Memory B cell (primary cell): ENCODE measurements around the gene ELAVL3.
A peak's percentile ranks its signal among the peaks of the same experiment; 100 is the strongest.
"Not testable (repeated sequence)": the region's sequence is repeated elsewhere in the genome, so short reads cannot be mapped to it uniquely, and the experiment has no call there.

ENCODE experiments used
- ATAC-seq: fragments of 150-1000 bp; cut with Tn5 transposase; 2 replicates; pipeline ENCODE4 v1.10.0; 2021; ENCODE audit warnings: low read depth, mild to moderate bottlenecking, moderate library complexity
- DNase-seq, 2 donors: peaks; one replicate each; pipeline ENCODE4 v3.0.0; 2022; ENCODE audit warnings: low spot score in 2 of 2
- H3K27ac Mint-ChIP-seq: one replicate; pipeline ENCODE4 v1.8.0; 2022; ENCODE audit warnings: mild to moderate bottlenecking, moderate library complexity, mixed read lengths
- H3K27me3 Mint-ChIP-seq: one replicate; pipeline ENCODE4 v1.8.0; 2022; ENCODE audit warnings: mixed read lengths
- H3K36me3 Mint-ChIP-seq: one replicate; pipeline ENCODE4 v1.8.0; 2022; ENCODE audit warnings: mild to moderate bottlenecking, mixed read lengths
- H3K4me1 Mint-ChIP-seq: one replicate; pipeline ENCODE4 v1.8.0; 2022; ENCODE audit warnings: mixed read lengths
- H3K4me3 Mint-ChIP-seq: one replicate; pipeline ENCODE4 v1.8.0; 2022; ENCODE audit warnings: mild to moderate bottlenecking, moderate library complexity, mixed read lengths
- H3K9me3 Mint-ChIP-seq: one replicate; pipeline ENCODE4 v1.8.0; 2022; ENCODE audit warnings: mixed read lengths

Gene ELAVL3

GRCh38 chr19:11479898-11480714 is 740 bp downstream of the ELAVL3 start:
- Mint-ChIP-seq H3K4me1 (peaks cover 20% of the 10 kb centered on the region), H3K36me3 (peaks cover 6% of the 10 kb centered on the region), H3K27me3 (peaks cover 13% of the 10 kb centered on the region), H3K27ac (no peak overlapping the region), H3K9me3 (peaks cover 1% of the 10 kb centered on the region), H3K4me3 (no peak overlapping the region)
- DNase-seq (no peak), ATAC-seq (no peak)

- Mint-ChIP-seq H3K36me3 (peaks cover 6% of the 10 kb centered on the region), H3K27ac (peak overlapping the region; percentile 81), H3K4me1 (peaks cover 20% of the 10 kb centered on the region), H3K9me3 (peaks cover 1% of the 10 kb centered on the region), H3K4me3 (peak overlapping the region; percentile 42), H3K27me3 (peaks cover 13% of the 10 kb centered on the region)
- DNase-seq: no peak
- ATAC-seq: no peak
These were observed 1.6 kb downstream of the ELAVL3 start for GRCh38 chr19:11479090-11479897.

DNA sequence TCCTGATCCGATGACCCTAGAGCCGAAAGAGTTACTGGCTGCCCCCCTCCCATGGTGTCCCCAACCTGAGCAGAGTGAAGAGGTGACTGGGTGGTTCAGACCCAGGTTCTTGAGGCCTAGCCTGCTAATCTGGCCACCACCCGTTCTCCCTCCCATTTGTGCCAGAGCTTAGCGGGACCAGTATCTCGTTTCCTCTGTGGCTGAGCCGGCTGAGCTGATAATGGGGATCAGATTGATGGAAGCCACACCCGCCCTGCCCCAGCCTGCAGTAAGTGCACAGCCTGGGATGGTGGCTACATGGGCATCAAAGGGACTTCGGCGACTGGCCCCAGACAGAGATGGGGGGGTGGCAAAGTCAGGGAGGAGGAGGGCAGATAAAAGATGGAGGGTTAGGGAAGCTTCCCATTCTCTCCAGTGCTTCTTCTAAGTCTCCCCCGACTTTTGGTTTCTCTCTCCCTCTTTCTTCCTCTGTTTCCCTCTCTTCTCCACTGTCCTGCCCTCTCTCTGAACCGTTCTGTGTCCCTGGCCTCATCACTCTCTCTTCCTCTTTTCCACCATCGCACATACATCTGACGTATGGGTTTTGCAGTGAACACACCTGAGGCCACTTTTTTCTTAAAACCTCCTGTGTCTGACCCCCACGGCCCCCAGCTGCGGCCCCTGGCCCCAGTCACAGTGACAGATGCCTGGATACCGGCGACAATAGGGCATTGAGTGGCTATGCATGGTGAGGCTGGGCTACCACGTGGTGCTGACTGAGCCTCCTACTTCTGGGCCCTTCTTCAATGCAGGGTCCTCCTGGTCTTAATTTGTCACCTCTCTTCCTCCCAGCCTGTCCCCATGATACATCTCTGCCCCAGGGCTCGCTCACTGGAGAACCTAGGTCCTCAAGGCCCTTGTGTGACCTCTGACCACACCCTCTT is 2.4 kb downstream of the ELAVL3 start:
- H3K36me3 Mint-ChIP-seq: peaks cover 2% of the 10 kb centered on the region
- ATAC-seq (peak; percentile 30), DNase-seq (no peak)
- H3K4me3 Mint-ChIP-seq: no peak overlapping the region
- no peak overlapping the region for H3K27ac Mint-ChIP-seq
- H3K4me1 Mint-ChIP-seq: peaks cover 20% of the 10 kb centered on the region
- peaks cover 11% of the 10 kb centered on the region for H3K27me3 Mint-ChIP-seq
- peaks cover 1% of the 10 kb centered on the region for H3K9me3 Mint-ChIP-seq

GRCh38 chr19:11475861-11476260 is 5.0 kb downstream of the ELAVL3 start:
- no peak overlapping the region for H3K4me3 Mint-ChIP-seq
- H3K27ac Mint-ChIP-seq: no peak overlapping the region
- DNase-seq (no peak), ATAC-seq (no peak)
- peaks cover 12% of the 10 kb centered on the region for H3K27me3 Mint-ChIP-seq
- H3K4me1 Mint-ChIP-seq: peaks cover 8% of the 10 kb centered on the region
- H3K36me3 Mint-ChIP-seq: peaks cover 2% of the 10 kb centered on the region
- peaks cover 1% of the 10 kb centered on the region for H3K9me3 Mint-ChIP-seq

- not testable (repeated sequence) for DNase-seq, H3K36me3 Mint-ChIP-seq, H3K4me1 Mint-ChIP-seq, H3K27ac Mint-ChIP-seq, ATAC-seq, H3K4me3 Mint-ChIP-seq, H3K9me3 Mint-ChIP-seq
- peaks cover 12% of the 10 kb centered on the region for H3K27me3 Mint-ChIP-seq
These were observed 5.5 kb downstream of the ELAVL3 start for GRCh38 chr19:11475343-11475742.

DNA sequence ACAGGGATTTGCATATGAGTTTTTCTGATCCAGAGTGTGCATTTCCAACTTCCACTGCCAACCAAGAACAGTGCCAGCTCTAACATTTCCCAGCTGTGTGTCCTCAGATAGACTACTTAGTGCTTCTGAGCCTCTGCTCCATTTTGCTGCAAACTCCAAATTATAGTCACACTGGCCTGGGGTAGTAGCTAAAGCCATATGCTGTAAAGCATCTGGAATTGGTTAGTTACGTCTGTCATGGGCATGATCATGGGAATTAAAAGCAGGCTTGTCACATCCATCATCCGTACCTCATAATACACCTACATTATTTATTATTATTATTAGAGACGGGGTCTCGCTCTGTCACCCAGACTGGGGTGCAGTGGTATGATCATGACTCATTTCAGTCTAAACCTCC is 7.1 kb downstream of the ELAVL3 start:
- no peaks in the 10 kb centered on the region for H3K36me3 Mint-ChIP-seq
- H3K9me3 Mint-ChIP-seq: no peaks in the 10 kb centered on the region

DNA sequence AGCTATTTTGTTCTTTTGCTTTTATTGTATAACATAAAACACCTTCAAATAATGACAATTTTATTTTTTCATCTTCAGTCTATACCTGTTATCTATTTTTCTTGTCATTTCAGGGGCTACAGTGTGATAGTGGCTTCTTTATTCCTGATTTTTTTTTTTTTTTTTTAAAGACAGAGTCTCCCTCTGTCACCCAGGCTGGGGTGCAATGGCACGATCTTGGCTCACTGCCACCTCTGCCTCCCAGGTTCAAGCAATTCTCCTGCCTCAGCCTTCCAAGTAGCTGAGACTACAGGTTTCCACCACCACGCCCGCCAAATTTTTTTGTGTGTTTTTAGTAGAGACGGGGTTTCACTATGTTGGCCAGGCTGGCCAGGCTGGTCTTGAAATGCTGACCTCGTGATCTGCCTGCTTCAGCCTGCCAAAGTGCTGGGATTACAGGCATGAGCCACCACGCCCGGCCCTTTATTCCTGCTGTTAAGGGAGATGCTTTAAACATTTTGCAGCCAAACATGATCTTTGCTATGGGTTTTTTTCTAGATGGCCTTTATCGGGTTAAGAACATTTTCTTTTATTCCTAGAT is 12.5 kb downstream of the ELAVL3 start:
- not testable (repeated sequence) for H3K4me3 Mint-ChIP-seq, H3K4me1 Mint-ChIP-seq, H3K27me3 Mint-ChIP-seq, DNase-seq, H3K36me3 Mint-ChIP-seq, H3K27ac Mint-ChIP-seq, ATAC-seq, H3K9me3 Mint-ChIP-seq

More for the DNA sequence above, 7.1 kb downstream of the ELAVL3 start:
- Mint-ChIP-seq H3K4me3 (no peak overlapping the region), H3K4me1 (peaks cover 3% of the 10 kb centered on the region), H3K27me3 (peaks cover 8% of the 10 kb centered on the region), H3K27ac (no peak overlapping the region)
- DNase-seq (no peak), ATAC-seq (no peak)

DNA sequence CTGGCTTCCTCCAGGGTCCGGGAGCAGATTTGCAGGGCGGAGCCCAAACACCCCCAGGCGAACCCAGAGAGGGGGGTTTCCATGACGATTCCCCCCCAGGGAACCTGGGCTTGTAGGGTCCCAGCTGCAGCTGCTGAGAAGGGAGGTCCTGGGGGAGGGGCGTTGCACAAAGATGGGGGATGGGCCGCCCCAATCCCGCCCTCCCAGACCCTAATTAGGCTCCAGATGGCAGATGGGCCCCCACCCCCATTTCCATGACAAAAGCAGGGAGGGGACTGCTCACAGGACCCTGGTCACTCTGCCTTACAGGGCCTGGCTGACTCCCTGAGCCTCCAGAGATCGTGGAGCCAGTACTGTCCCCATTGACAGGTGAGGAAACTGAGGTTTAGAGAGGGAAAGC is 15.2 kb downstream of the ELAVL3 start:
- DNase-seq (no peak), ATAC-seq (no peak)
- no peak overlapping the region for H3K27ac Mint-ChIP-seq
- no peak overlapping the region for H3K4me3 Mint-ChIP-seq
- H3K4me1 Mint-ChIP-seq: no peaks in the 10 kb centered on the region
- H3K36me3 Mint-ChIP-seq: no peaks in the 10 kb centered on the region
- peaks cover 7% of the 10 kb centered on the region for H3K27me3 Mint-ChIP-seq
- H3K9me3 Mint-ChIP-seq: no peaks in the 10 kb centered on the region

DNA sequence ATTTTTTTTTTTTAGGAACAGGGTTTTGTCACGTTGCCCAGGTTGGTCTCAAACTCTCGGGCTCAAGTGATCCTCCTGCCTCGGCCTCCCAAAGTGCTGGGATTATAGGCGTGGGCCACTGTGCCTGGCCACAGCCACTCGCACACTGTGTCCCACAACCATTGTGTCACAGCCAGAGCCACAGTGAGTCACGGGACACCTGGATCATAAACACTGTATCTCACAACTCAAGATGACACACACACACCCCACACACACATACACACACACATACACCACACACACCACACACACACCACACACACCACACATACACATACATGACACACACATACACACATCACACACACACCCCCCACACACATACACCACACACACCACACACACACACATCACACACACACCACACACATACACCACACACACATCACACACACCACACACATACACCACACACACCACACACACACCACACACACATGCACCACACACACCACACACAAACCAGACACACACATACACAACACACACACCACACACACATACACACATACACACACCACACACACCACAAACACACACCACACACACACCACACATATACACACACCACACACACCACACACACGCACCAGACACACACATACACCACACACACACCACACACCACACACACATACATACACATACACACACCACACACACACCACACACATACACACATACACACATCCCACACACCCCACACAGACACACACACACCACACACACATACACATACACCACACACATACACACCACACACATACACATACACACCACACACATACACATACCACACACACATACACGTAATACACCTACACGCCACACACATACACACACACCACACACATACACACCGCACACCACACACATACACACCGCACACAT is 16.2 kb downstream of the ELAVL3 start:
- Mint-ChIP-seq H3K9me3 (no peaks in the 10 kb centered on the region), H3K4me3 (no peak overlapping the region), H3K27ac (no peak overlapping the region), H3K4me1 (no peaks in the 10 kb centered on the region), H3K27me3 (peaks cover 17% of the 10 kb centered on the region), H3K36me3 (no peaks in the 10 kb centered on the region)
- ATAC-seq: no peak
- no peak for DNase-seq

DNA sequence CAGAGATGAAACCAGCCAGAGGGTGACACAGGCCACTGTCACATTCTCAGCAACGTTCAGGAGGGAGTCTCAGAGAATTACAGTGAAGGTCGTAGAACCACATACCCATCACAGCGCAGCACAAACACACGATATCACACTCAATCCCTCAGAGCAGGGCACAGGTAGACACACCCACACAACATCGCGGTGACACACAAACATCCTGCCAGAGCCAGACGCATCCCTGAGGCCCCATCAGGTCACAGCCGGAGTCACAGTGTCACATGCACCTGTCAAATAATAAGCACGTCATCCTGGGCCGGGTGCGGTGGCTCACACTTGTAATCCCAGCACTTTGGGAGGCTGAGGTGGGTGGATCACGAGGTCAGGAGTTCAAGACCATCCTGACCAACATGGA is 17.5 kb downstream of the ELAVL3 start:
- H3K27me3 Mint-ChIP-seq: peaks cover 17% of the 10 kb centered on the region
- no peak overlapping the region for H3K4me3 Mint-ChIP-seq
- H3K27ac Mint-ChIP-seq: no peak overlapping the region
- DNase-seq: no peak
- no peaks in the 10 kb centered on the region for H3K9me3 Mint-ChIP-seq
- H3K4me1 Mint-ChIP-seq: no peaks in the 10 kb centered on the region
- H3K36me3 Mint-ChIP-seq: no peaks in the 10 kb centered on the region
- ATAC-seq: peak; percentile 63

- no peak overlapping the region for H3K27ac Mint-ChIP-seq
- no peak overlapping the region for H3K4me3 Mint-ChIP-seq
- H3K9me3 Mint-ChIP-seq: no peaks in the 10 kb centered on the region
- no peaks in the 10 kb centered on the region for H3K4me1 Mint-ChIP-seq
- no peaks in the 10 kb centered on the region for H3K36me3 Mint-ChIP-seq
- DNase-seq (no peak), ATAC-seq (no peak)
- H3K27me3 Mint-ChIP-seq: peaks cover 19% of the 10 kb centered on the region
These were observed 19.4 kb downstream of the ELAVL3 start for GRCh38 chr19:11461453-11461852.

DNA sequence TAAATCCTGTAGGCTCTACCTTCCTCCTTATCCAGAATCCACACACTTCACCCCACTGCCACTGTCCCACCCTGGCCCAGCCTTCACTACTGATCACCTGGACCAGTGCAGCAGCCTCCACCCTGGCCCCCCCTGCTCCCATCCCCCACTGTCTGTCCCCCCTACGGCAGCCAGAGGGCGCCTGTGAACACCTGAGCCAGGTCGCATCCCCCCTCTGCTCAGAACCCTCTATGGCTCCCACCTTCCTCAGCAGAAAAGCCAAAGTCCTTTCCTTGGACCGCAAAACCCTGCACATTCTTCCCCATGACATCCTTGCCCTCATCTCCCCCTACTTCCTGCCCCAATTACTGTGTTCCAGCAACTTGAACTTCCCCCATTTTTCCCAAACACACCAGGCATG is 20.6 kb downstream of the ELAVL3 start:
- Mint-ChIP-seq H3K4me1 (no peaks in the 10 kb centered on the region), H3K9me3 (no peaks in the 10 kb centered on the region), H3K36me3 (no peaks in the 10 kb centered on the region), H3K27ac (no peak overlapping the region), H3K4me3 (no peak overlapping the region), H3K27me3 (peaks cover 15% of the 10 kb centered on the region)
- ATAC-seq: peak; percentile 34
- DNase-seq: no peak

GRCh38 chr19:11458912-11459311 is 21.9 kb downstream of the ELAVL3 start:
- not testable (repeated sequence) for H3K4me1 Mint-ChIP-seq, ATAC-seq, H3K4me3 Mint-ChIP-seq, DNase-seq, H3K36me3 Mint-ChIP-seq, H3K27ac Mint-ChIP-seq, H3K9me3 Mint-ChIP-seq
- peaks cover 15% of the 10 kb centered on the region for H3K27me3 Mint-ChIP-seq
